ENCODE results near the gene RANBP17. TPM values are rescaled to one million over a fixed set of nuclear protein-coding genes. Genes with fewer than 3 reads are reported as not detected.
"Not testable (repeated sequence)": the region's sequence is repeated elsewhere in the genome, so short reads cannot be mapped to it uniquely, and the experiment has no call there.

Gene RANBP17
- polyA plus RNA-seq, 1 donor from 2014 or later, result 25.5 TPM

GRCh38 chr5:171168171-171168570 is 306.4 kb downstream of the RANBP17 start:
- TF ChIP-seq POLR2AphosphoS5 (IDR thresholded peaks at IDR 0.05), result no peak
- TF ChIP-seq TAF1 (IDR thresholded peaks at IDR 0.05; ENCODE audit: low read depth), result no peak
- TF ChIP-seq REST (IDR thresholded peaks at IDR 0.05; ENCODE audit: borderline replicate concordance), result no peak
- no peak for TF ChIP-seq EZH2 (IDR thresholded peaks at IDR 0.05; ENCODE audit: borderline replicate concordance, insufficient read depth, low read length, poor library complexity, severe bottlenecking)
- no peak for TF ChIP-seq EP300 (conservative IDR thresholded peaks at IDR 0.05; ENCODE audit: poor library complexity, severe bottlenecking)
- no peak for TF ChIP-seq CTCF (IDR thresholded peaks at IDR 0.05; ENCODE audit: poor library complexity, severe bottlenecking)
- no peak for TF ChIP-seq MXI1 (conservative IDR thresholded peaks at IDR 0.05; ENCODE audit: poor library complexity, severe bottlenecking)
- no peak for TF ChIP-seq SMC3 (conservative IDR thresholded peaks at IDR 0.05; ENCODE audit: poor library complexity)
- TF ChIP-seq RAD21 (conservative IDR thresholded peaks at IDR 0.05), result no peak
- no peak overlapping the region for H3K9ac ChIP-seq (ENCODE audit: low read length)
- H3K27ac ChIP-seq (ENCODE audit: low read length), result no peak overlapping the region
- no peaks in the 10 kb centered on the region for H3K36me3 ChIP-seq (ENCODE audit: insufficient read depth, low read length)
- peaks cover 4% of the 10 kb centered on the region for H3F3A ChIP-seq (ENCODE audit: insufficient read depth, low read length, poor library complexity, severe bottlenecking)
- no peaks in the 10 kb centered on the region for H3K79me2 ChIP-seq (replicated peaks; ENCODE audit: insufficient read depth, low read length)
- H3K27me3 ChIP-seq (ENCODE audit: insufficient read depth, low read depth, low read length), result peaks cover 78% of the 10 kb centered on the region
- no peak overlapping the region for H3K4me3 ChIP-seq (ENCODE audit: low read length)
- no peak overlapping the region for H2AFZ ChIP-seq (ENCODE audit: low read depth, low read length)
- no peak overlapping the region for H3K4me2 ChIP-seq (ENCODE audit: low read length)
- no peaks in the 10 kb centered on the region for H3K9me2 ChIP-seq (ENCODE audit: insufficient read depth, low read length)
- H3K9me3 ChIP-seq (ENCODE audit: low read length), result no peaks in the 10 kb centered on the region
- no peaks in the 10 kb centered on the region for H4K20me1 ChIP-seq (ENCODE audit: insufficient read depth)

GRCh38 chr5:171174960-171175359 is 313.1 kb downstream of the RANBP17 start:
- H3K9me2 ChIP-seq (ENCODE audit: insufficient read depth, low read length); H3F3A ChIP-seq (ENCODE audit: insufficient read depth, low read length, poor library complexity, severe bottlenecking); H3K9me3 ChIP-seq (ENCODE audit: low read length); H3K4me3 ChIP-seq (ENCODE audit: low read length); H2AFZ ChIP-seq (ENCODE audit: low read depth, low read length); H4K20me1 ChIP-seq (ENCODE audit: insufficient read depth); H3K36me3 ChIP-seq (ENCODE audit: insufficient read depth, low read length); H3K9ac ChIP-seq (ENCODE audit: low read length); H3K79me2 ChIP-seq (replicated peaks; ENCODE audit: insufficient read depth, low read length); H3K4me2 ChIP-seq (ENCODE audit: low read length); H3K27ac ChIP-seq (ENCODE audit: low read length): not testable (repeated sequence)
- peaks cover 36% of the 10 kb centered on the region for H3K27me3 ChIP-seq (ENCODE audit: insufficient read depth, low read depth, low read length)

- Histone ChIP-seq H3K27me3 (ENCODE audit: insufficient read depth, low read depth, low read length) (peaks cover 29% of the 10 kb centered on the region), H3K9me3 (ENCODE audit: low read length) (no peaks in the 10 kb centered on the region), H3K79me2 (replicated peaks; ENCODE audit: insufficient read depth, low read length) (no peaks in the 10 kb centered on the region), H3K36me3 (ENCODE audit: insufficient read depth, low read length) (no peaks in the 10 kb centered on the region), H3K4me3 (ENCODE audit: low read length) (no peak overlapping the region), H3K27ac (ENCODE audit: low read length) (no peak overlapping the region), H3K4me2 (ENCODE audit: low read length) (no peak overlapping the region), H2AFZ (ENCODE audit: low read depth, low read length) (no peak overlapping the region), H3F3A (ENCODE audit: insufficient read depth, low read length, poor library complexity, severe bottlenecking) (no peaks in the 10 kb centered on the region), H4K20me1 (ENCODE audit: insufficient read depth) (no peaks in the 10 kb centered on the region), H3K9ac (ENCODE audit: low read length) (no peak overlapping the region), H3K9me2 (ENCODE audit: insufficient read depth, low read length) (no peaks in the 10 kb centered on the region)
- no peak for TF ChIP-seq EP300 (conservative IDR thresholded peaks at IDR 0.05; ENCODE audit: poor library complexity, severe bottlenecking)
- no peak for TF ChIP-seq REST (IDR thresholded peaks at IDR 0.05; ENCODE audit: borderline replicate concordance)
- no peak for TF ChIP-seq POLR2AphosphoS5 (IDR thresholded peaks at IDR 0.05)
- TF ChIP-seq RAD21 (conservative IDR thresholded peaks at IDR 0.05), result no peak
- TF ChIP-seq EZH2 (IDR thresholded peaks at IDR 0.05; ENCODE audit: borderline replicate concordance, insufficient read depth, low read length, poor library complexity, severe bottlenecking), result no peak
Measured at GRCh38 chr5:171175746-171176145, 313.9 kb downstream of the RANBP17 start.

- not testable (repeated sequence) for H3K9ac ChIP-seq (ENCODE audit: low read length); H3K27ac ChIP-seq (ENCODE audit: low read length); H2AFZ ChIP-seq (ENCODE audit: low read depth, low read length); H3K36me3 ChIP-seq (ENCODE audit: insufficient read depth, low read length); H3K79me2 ChIP-seq (replicated peaks; ENCODE audit: insufficient read depth, low read length); H3K9me3 ChIP-seq (ENCODE audit: low read length); H3K9me2 ChIP-seq (ENCODE audit: insufficient read depth, low read length); H3F3A ChIP-seq (ENCODE audit: insufficient read depth, low read length, poor library complexity, severe bottlenecking); H4K20me1 ChIP-seq (ENCODE audit: insufficient read depth); H3K4me2 ChIP-seq (ENCODE audit: low read length); H3K4me3 ChIP-seq (ENCODE audit: low read length)
- H3K27me3 ChIP-seq (ENCODE audit: insufficient read depth, low read depth, low read length), result peaks cover 11% of the 10 kb centered on the region
Measured at GRCh38 chr5:171178190-171178589, 316.4 kb downstream of the RANBP17 start.
